ENCODE results near the gene DYRK1A. TPM values are rescaled to one million over a fixed set of nuclear protein-coding genes. Genes with fewer than 3 reads are reported as not detected.

Gene DYRK1A
- total and polyA plus RNA-seq, 10 of the 15 experiments (the other 5 are each of a cell fraction or from before 2014, with no cell fraction given) = 2.4 to 68.6 (median 30.7) TPM

- CTCF ChIA-PET = interaction anchor here (0.7 to 1.9 kb wide), 11 partner anchors 12 to 202 kb away, joined by 3 to 7 read pairs (median 3); no protein-coding TSS in a partner anchor
- Histone ChIP-seq H3K27ac (ENCODE audit: control insufficient read depth, insufficient read depth) (peak overlapping the region; percentile 97), H3K9ac (ENCODE audit: control insufficient read depth, insufficient read depth, low read length) (peak overlapping the region; percentile 98), H3K4me2 (ENCODE audit: control insufficient read depth, insufficient read depth) (peak overlapping the region; percentile 92), H3K79me2 (ENCODE audit: control insufficient read depth, insufficient read depth, low read length) (peaks cover 77% of the 10 kb centered on the region), H2AFZ (ENCODE audit: control insufficient read depth, low read depth, low read length) (no peak overlapping the region), H3K9me3 (replicated peaks; ENCODE audit: control insufficient read depth, insufficient read depth, low read length) (no peaks in the 10 kb centered on the region), H3K36me3 (ENCODE audit: control insufficient read depth in 2 of 2, insufficient read depth in 2 of 2, low read length in 1 of 2) (no peaks in the 10 kb centered on the region; a peak in 1 of 4 replicates), H3K4me3 (peak overlapping the region; percentile 89), H4K20me1 (ENCODE audit: control insufficient read depth, insufficient read depth) (peaks cover 6% of the 10 kb centered on the region), H3K27me3 (replicated peaks in 1 of 2; ENCODE audit: control insufficient read depth in 2 of 2, insufficient read depth in 2 of 2, low read length in 1 of 2) (no peaks in the 10 kb centered on the region), H3K4me1 (ENCODE audit: control insufficient read depth, insufficient read depth, low read length) (peaks cover 16% of the 10 kb centered on the region; the same call in 1 of the 2 replicates)
- RAD21 ChIA-PET (ENCODE audit: unreplicated experiment) = interaction anchor here (0.9 to 3.3 kb wide), 7 partner anchors 14 to 195 kb away, joined by 3 to 17 read pairs (median 7); partner anchors contain the start of gene VPS26C
- intact Hi-C loops (cut with micrococcal nuclease; ENCODE audit: unreplicated experiment) (loop anchor here (2.0 to 10.0 kb wide), 2 partner anchors 110 to 384 kb away; no protein-coding TSS in a partner anchor), in situ Hi-C loops (cut with MboI) (no loop called here)
- WGBS (ENCODE audit: insufficient coverage, insufficient replicate concordance, low lambda C conversion rate, missing lambda C conversion rate) = under 1% methylated on average over 9 of the region's 9 CpGs
- no TSS peak for BruUV-seq (replicated peaks)
- POLR2A ChIA-PET = interaction anchor here (0.5 to 2.5 kb wide), 9 partner anchors 13 to 302 kb away, joined by 3 to 9 read pairs (median 5); partner anchors contain the start of gene VPS26C
- SMC1A ChIA-PET (ENCODE audit: uncharacterized antibody, unreplicated experiment) = interaction anchor here (0.6 to 7.9 kb wide), 16 partner anchors 10 to 110 kb away, joined by 3 to 62 read pairs (median 4); partner anchors contain the start of gene VPS26C
- FAIRE-seq (no peak), ATAC-seq (no peak), DNase-seq (ENCODE audit: low read depth, low spot score) (no peak)
- TF ChIP-seq YBX1 (IDR thresholded peaks at IDR 0.05) (no peak), IKZF1 (conservative IDR thresholded peaks at IDR 0.05) (no peak), MYB (IDR thresholded peaks at IDR 0.05; ENCODE audit: borderline replicate concordance, low read depth, low read length) (no peak), EED (IDR thresholded peaks at IDR 0.05; ENCODE audit: low read depth) (no peak), NKRF (conservative IDR thresholded peaks at IDR 0.05) (no peak), POLR2AphosphoS5 (IDR thresholded peaks at IDR 0.05; ENCODE audit: low read length) (peak; percentile 32; the same call in 1 of the 2 replicates), RBBP5 (conservative IDR thresholded peaks at IDR 0.05) (no peak), SMARCA5 (IDR thresholded peaks at IDR 0.05) (peak; percentile 47; the same call in 1 of the 2 replicates), ZBTB11 (CRISPR knock-in tag; IDR thresholded peaks at IDR 0.05) (no peak), CUX1 (IDR thresholded peaks at IDR 0.05; ENCODE audit: insufficient replicate concordance, low read depth, low read length) (no peak), ASH2L (IDR thresholded peaks at IDR 0.05; ENCODE audit: borderline replicate concordance, low read depth) (no peak), HDAC2 (IDR thresholded peaks at IDR 0.05) (no peak), POU2F2 (IDR thresholded peaks at IDR 0.05; ENCODE audit: borderline replicate concordance, low read depth, low read length) (no peak)
Observed at GRCh38 chr21:37368541-37369279, 2.1 kb downstream of the DYRK1A start.

All from GM12878 (cell line).